Measurements from ENCODE around the gene GTPBP4. TPM values are rescaled to one million over a fixed set of nuclear protein-coding genes. Genes with fewer than 3 reads are reported as not detected.

Gene GTPBP4
- total RNA-seq, 4 donors from 2014 or later: 18.3 to 39.1 (median 27.4) TPM

- Histone ChIP-seq H3K4me1 (peaks cover 0 to 21% (median 19%) of the 10 kb centered on the region in 4 donors), H3K9me3 (no peaks in the 10 kb centered on the region), H3K27ac (replicated peaks in 1 of 4) (no peak overlapping the region), H3K4me3 (no peak overlapping the region), H3K27me3 (no peaks in the 10 kb centered on the region), H3K36me3 (no peaks in the 10 kb centered on the region)
- TF ChIP-seq POLR2AphosphoS5 (IDR thresholded peaks at IDR 0.05) (no peak), CTCF (IDR thresholded peaks at IDR 0.05) (no peak), POLR2A (IDR thresholded peaks at IDR 0.05; ENCODE audit: low read depth) (no peak)
- DNase-seq (ENCODE audit: extremely low spot score): no peak
- intact Hi-C loops (cut with DNase I): no loop called here
- WGBS: 90% methylated on average over 8 of the region's 8 CpGs
Measured at GRCh38 chr10:972763-973162, 15.5 kb upstream of the GTPBP4 start.

GRCh38 chr10:974038-974784 lies 14.0 kb upstream of the GTPBP4 start:
- TF ChIP-seq POLR2AphosphoS5 (IDR thresholded peaks at IDR 0.05) (no peak), EP300 (IDR thresholded peaks at IDR 0.05) (no peak)
- no peak for DNase-seq (ENCODE audit: extremely low spot score)

GRCh38 chr10:974785-975074 lies 13.5 kb upstream of the GTPBP4 start:
- intact Hi-C loops (cut with DNase I): no loop called here
- WGBS: 90% methylated on average over 5 of the region's 5 CpGs
- Histone ChIP-seq H3K36me3 (no peaks in the 10 kb centered on the region), H3K27ac (replicated peaks in 1 of 4) (no peak overlapping the region), H3K4me3 (no peak overlapping the region), H3K27me3 (no peaks in the 10 kb centered on the region), H3K9me3 (peaks cover 0 to 15% (median 13%) of the 10 kb centered on the region in 4 donors), H3K4me1 (peaks cover 0 to 20% (median 17%) of the 10 kb centered on the region in 4 donors)
- DNase-seq (ENCODE audit: extremely low spot score): no peak
- TF ChIP-seq POLR2AphosphoS5 (IDR thresholded peaks at IDR 0.05): no peak
- no peak for TF ChIP-seq EP300 (IDR thresholded peaks at IDR 0.05)
- TF ChIP-seq POLR2A (IDR thresholded peaks at IDR 0.05; ENCODE audit: low read depth): no peak
- no peak for TF ChIP-seq CTCF (IDR thresholded peaks at IDR 0.05)

More at GRCh38 chr10:974038-974784, 14.0 kb upstream of the GTPBP4 start:
- Histone ChIP-seq H3K36me3 (no peaks in the 10 kb centered on the region), H3K27ac (replicated peaks in 1 of 4) (no peak overlapping the region), H3K27me3 (no peaks in the 10 kb centered on the region), H3K4me1 (peaks cover 0 to 21% (median 19%) of the 10 kb centered on the region in 4 donors), H3K4me3 (no peak overlapping the region), H3K9me3 (peaks cover 0 to 10% (median 9%) of the 10 kb centered on the region in 4 donors)
- intact Hi-C loops (cut with DNase I): no loop called here
- WGBS: 76% methylated on average over 20 of the region's 20 CpGs

GRCh38 chr10:976316-976715 lies 11.9 kb upstream of the GTPBP4 start:
- H3K36me3 ChIP-seq: peaks cover 0 to 7% (median 0%) of the 10 kb centered on the region in 4 donors
- DNase-seq (ENCODE audit: extremely low spot score): no peak
- no peak overlapping the region for H3K27ac ChIP-seq (replicated peaks in 1 of 4)
- WGBS: 87% methylated on average over 22 of the region's 22 CpGs
- intact Hi-C loops (cut with DNase I): no loop called here
- TF ChIP-seq POLR2A (IDR thresholded peaks at IDR 0.05; ENCODE audit: low read depth) (no peak), POLR2AphosphoS5 (IDR thresholded peaks at IDR 0.05) (no peak), EP300 (IDR thresholded peaks at IDR 0.05) (no peak), CTCF (IDR thresholded peaks at IDR 0.05) (no peak)
- peaks cover 0 to 4% (median 2%) of the 10 kb centered on the region in 4 donors for H3K4me1 ChIP-seq
- H3K4me3 ChIP-seq: no peak overlapping the region
- peaks cover 0 to 23% (median 14%) of the 10 kb centered on the region in 4 donors for H3K9me3 ChIP-seq
- H3K27me3 ChIP-seq: no peaks in the 10 kb centered on the region

- Histone ChIP-seq H3K4me1 (no peaks in the 10 kb centered on the region), H3K9me3 (peaks cover 0 to 23% (median 14%) of the 10 kb centered on the region in 4 donors), H3K27me3 (no peaks in the 10 kb centered on the region), H3K4me3 (no peak overlapping the region), H3K36me3 (peaks cover 0 to 7% (median 0%) of the 10 kb centered on the region in 4 donors), H3K27ac (replicated peaks in 1 of 4) (no peak overlapping the region)
- WGBS: 85% methylated on average over 2 of the region's 2 CpGs
- TF ChIP-seq POLR2A (IDR thresholded peaks at IDR 0.05; ENCODE audit: low read depth) (no peak), POLR2AphosphoS5 (IDR thresholded peaks at IDR 0.05) (no peak), CTCF (IDR thresholded peaks at IDR 0.05) (no peak), EP300 (IDR thresholded peaks at IDR 0.05) (no peak)
- DNase-seq (ENCODE audit: extremely low spot score): no peak
- intact Hi-C loops (cut with DNase I): no loop called here
Measured at GRCh38 chr10:978826-979421, 9.3 kb upstream of the GTPBP4 start.

Measured in esophagus muscularis mucosa (tissue), 4 donors.